Hematopoietic multipotent progenitor cell treated with erythropoietin and hydrocortisone succinate and interleukin-3 and kit ligand, for 15 days (in vitro differentiated cells): Measurements from ENCODE around the gene JARID2.

Source experiments
- DNase-seq: peaks from one replicate; pipeline ENCODE4 v3.0.0-alpha.2; 2015; ENCODE audit warnings: low spot score

The JARID2 gene

DNA sequence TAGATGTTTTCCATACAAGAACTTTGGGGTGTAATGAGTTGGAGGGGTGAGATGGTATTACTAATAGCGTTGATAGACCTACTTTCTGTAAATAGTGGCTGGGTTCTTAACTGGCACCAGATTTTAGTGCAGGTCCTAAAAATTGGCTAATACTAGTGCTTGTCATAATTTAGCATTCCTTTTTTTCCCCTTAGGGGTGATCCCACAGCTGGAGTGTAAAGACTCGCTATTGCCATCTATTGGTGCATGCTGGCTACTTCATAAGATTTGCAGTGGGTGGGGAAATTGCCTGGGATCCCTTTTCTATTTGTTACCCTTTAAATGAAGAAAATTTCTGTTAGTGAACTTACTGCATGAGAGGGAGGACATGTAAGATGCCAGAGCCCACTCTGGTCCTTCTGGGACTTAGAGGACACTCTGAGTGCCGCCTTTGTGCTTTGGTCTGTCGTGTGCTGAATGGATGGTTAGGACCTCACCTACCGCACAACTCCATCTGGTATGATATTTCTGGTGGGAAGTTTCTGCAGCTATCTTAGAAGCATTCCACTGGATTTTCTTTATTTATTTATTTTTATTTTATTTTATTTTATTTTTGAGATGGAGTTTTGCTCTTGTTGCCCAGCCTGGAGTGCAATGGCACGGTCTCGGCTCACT, 195.5 kb downstream of the JARID2 start:
- peak; percentile 76 for DNase-seq

DNA sequence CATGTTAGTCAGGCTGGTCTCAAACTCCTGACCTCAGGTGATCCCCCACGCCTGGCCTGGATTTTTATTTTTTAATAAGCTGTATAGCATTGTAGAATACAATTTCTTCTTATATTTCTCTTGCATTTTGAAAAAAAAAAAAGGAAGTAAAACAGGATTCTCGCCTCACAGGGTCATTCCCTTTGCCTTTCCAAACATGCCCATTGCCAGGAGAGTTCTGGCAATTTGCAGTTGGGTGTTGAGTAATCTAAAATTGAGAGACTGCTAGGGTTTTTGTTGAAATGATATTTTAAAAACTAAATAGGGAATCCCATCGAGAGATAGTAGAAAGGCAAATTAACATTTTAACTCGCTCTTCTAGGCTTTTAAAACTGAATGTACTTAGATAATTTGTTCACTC, 196.1 kb downstream of the JARID2 start:
- no peak for DNase-seq

DNA sequence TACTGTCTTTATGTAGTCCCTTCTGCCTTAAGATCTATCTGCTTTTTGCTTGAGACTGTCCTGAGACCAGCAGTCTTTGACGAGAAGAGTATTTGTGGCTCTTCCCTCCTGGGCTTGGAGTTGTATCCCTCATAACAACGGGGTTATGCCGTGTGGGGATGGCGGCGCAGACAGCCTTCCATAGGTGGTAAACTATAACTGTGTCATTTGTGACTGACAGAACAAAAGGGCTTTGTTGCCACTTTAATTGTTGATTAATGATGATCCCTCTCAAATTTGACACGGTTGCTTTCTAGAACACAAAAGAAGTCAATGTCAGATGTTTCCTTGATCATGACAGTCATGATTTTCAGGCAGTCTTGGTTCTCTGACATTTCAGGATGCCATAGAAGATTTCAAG, 196.6 kb downstream of the JARID2 start:
- no peak for DNase-seq

DNA sequence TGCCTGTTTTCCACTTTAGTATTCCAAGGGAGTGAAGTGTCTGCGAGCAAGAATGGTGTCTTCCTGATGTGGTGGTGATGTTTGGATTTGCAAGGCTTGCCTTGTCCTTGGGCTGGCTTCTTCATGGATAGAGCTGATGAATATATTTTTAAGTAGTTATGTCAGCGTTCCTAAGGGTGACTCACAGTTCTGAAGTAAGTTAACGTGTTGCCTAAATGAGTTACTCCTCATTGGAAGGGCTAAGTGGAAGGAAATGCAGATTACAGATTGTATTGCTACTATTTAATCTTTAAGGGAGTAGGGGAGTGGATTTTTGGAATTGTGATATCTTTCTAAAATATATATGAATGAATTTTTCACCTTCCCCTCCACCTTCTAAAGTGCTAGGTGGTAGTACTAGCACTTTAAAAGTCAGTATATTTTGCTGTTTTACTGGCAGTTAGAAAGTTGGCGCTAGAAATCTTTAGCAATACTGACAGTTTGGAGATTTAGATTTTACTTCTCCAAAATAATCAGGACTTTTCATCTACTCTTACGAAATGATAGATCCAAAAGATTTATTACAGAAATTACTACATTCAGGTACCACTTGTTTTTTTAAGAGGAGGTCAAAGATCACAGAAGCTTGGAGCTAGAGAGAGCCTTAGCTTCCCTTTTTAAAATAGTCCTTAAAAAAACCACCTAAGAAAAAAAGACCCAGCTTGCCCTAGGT, 197.4 kb downstream of the JARID2 start:
- DNase-seq: no peak

DNA sequence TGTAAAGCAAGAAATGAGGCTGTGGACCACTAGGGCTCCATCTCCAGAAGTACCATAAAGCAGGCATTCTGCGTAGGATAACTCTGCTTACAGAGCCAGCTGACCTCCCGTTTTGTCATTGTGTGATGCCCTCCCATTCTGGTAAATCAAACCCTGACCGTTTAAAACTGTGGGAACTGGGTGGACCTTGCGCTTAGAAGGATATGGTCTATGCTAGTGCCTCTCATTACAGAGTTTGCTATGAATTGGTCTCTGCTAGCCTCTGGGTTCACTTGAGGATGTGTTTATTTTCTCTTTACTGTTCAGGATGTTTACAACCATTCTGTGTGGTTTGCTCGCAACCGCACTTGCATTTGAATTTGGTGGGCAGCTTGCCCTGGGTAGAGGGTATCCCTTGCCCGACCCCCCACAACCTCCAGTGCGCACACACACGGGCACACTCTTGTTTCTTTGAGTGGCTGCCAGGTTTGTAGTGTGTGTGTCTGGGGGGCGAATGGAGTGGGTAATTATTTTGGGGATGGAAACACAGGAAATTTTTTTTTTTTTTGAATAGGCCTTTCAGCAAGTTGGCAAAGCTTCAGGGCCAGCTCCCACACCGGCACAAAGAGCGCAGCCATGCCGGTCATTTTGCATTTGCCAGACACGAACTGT, 198.3 kb downstream of the JARID2 start:
- no peak for DNase-seq

DNA sequence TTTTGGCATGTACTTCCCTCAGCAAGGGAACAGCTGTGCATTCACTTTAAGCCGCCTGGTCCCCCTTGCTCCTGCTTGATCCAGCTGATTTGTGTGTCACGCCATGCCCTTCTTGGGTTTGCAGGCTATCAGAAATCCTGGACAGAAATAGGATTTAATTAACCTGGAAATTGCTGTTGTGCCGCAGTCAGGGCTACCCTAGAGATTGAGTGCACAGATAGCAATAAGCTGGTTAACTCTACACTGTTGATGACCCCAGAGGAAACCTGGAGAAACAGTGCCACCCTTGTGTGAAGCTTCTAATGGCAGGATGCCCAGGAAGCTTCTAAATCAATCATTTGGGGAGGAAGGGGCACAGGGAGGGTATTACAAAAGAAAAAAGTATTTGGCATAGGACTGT, 199.0 kb downstream of the JARID2 start:
- DNase-seq: peak; percentile 38

DNA sequence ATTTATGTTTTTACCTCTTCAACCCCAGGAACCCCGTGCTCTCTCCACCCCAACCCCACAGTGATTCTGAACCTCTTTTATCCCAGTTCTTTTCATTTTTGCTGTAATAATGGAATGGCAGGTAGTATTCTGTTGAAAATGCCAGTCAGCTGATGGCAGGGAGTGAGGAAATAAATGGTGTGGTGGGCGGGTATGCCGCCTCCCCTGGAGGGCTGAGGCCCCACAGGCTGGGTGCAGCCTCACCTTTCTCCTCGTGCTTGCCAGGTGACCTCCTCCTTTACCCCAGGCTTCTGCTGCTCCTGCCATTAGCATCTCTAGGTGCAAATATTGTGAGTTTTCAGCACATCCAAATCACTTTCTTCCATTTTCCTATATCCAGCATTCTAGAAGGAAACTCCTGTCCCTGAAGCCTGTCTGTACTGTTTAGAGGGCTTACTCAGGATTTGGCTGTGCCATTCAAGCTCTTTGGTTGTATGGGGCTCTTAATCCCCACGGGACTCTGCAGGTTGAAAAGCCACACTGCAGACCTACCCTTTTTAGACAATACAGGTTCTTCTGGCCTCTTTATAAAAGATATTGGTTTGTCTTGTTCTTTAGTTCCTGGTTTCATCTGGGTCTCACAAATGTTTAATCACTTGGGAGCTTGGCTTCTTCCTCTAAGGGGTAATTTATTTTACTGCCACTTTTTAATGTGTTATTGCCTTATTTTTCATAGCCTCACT, 201.8 kb downstream of the JARID2 start:
- no peak for DNase-seq

DNA sequence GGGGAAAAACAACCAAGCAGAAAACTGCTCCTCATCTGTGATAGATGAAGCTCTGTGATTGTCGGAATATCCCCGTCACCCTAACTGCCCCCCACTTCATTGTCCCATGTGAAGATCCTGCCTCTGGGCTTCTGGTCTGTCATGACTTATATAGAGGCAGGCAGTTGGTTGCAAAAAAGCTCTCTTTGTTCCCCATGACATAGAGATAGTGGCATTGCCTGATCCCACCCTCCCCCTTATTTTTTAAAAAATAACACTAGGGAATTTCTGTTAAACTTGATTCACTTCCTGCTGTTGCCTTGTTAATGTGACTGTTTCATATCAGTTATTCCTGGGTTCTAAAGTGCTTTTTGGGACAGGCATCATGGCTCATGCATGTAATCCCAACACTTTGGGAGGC, 203.1 kb downstream of the JARID2 start:
- no peak for DNase-seq

DNA sequence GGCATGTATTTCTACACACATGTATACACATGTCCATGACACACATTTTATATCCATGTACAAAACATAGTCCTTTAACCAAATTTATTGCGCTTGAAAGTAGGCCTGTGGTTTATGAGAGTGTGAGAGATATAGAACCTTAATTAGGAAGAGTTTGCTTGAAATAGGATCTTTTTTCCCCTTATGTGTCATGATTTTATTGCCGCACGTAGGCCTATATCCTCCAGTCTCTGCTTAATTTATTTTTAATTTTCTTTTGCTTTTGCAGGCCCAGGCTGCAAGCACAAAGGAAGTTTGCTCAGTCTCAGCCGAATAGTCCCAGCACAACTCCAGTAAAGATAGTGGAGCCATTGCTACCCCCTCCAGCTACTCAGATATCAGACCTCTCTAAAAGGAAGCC, 205.9 kb downstream of the JARID2 start:
- no peak for DNase-seq

DNA sequence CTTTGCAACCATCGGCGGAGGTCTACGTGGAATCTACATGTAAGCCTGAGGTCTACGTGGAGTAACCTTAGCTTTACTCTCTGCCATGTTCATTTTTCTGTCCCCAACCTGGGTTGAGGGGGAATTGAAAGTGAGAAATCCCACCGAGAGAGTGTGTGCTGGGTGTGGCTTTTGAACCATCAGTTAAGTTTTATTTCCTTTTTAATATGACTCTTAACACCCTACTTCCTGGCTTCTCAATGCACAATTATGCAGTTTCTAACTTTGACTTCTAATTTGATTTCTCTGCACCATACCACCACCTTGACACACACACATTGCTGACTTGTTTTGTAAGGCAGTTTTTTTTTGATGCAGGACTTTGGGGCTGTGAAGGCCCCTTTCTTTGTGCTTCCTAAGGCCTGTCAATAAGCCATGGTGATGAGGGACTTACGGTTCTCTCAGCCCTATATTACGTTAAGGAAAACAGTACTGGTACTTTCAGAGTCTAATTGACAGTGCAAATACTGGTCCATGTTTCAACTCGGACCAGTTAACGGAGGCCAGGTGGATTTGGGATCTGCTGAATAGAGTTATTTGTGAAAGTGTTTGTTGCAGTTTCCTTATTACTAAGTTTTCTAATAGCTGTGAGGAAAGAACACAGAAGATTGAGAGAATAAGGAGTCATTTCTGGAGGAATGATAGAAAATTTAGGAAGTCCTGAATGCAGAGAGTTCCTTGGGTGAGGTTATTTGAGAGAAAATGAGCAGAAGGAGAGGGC, 206.5 kb downstream of the JARID2 start:
- no peak for DNase-seq

DNA sequence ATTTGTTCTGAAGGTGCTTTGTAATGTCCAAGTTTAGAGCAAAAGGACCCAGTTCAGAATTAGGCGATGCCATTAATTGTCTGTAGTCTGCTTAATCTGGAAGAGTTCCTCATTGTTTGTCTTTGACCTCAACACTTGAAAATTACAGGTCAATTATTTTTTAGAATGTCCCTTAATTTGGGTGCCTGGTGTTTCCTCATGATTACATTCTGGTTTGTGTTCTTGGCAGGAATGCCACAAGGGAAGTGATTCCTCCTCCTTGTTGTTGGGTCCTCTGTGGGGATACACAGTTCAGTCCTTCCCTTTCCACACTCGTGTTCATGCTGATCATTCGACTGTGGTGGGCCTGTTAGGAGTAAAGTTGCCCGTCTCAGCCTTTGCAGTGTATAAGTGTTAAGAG, 207.3 kb downstream of the JARID2 start:
- no peak for DNase-seq

DNA sequence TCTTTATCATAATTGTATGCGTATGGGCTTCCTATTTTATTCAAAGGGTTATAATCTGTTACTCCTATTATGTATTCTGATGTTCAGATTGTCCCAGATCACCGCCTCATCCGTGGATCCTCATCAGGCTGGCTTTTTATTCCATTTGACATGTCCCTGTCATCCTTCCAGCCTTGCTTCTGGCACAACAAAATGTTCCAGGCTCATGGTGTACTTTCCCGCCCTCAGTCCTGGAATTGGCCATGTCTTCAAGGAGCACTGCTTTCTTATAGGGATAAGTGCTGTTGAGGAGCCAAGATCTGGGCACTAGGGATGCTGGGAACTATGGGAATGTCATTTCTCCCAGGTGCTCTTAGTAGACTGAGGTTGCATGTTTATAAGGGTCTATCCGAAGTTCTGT, 207.8 kb downstream of the JARID2 start:
- DNase-seq: no peak

DNA sequence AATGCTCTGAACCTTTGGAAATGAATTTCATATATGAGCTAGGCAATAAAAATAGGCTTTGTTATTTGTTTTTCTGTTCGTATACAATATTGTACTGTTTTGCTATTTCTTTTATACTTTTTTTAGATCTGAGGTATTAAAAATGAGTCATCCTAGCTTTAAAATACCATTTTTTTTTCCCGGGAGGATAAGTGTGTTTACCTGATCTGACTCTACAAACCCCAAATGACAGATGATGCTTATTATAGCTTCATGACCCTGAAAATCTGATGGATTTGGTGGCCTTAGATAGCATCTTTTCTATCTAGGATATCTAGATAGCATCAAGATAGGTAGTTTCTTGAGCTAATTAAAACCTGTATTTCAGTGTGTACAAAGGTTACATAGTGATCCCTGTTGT, 210.6 kb downstream of the JARID2 start:
- no peak for DNase-seq

DNA sequence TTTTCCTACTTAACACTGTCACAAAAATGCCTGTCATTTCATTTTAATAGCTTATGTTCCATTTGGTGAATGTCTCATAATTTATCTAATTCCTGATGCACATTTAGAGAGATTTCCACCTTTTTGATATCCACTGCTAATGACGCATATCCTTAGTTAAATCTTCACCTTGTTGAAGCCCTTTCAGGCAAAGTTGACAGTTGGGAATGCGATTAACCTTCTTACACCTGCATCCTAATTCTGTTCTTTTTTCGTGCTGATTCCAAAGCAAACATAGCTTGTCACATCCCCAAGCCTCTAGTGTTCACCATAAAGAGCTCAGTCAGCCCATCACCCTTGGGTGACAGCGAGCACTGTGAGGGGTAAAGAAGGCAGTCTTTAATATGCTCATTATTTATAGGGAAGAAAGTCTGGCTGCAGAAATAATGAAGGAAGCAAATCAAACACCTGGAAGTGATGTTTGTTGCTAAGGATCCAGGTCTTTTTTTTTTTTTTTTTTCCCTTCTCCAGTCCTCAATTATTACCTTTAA, 211.3 kb downstream of the JARID2 start:
- no peak for DNase-seq

DNA sequence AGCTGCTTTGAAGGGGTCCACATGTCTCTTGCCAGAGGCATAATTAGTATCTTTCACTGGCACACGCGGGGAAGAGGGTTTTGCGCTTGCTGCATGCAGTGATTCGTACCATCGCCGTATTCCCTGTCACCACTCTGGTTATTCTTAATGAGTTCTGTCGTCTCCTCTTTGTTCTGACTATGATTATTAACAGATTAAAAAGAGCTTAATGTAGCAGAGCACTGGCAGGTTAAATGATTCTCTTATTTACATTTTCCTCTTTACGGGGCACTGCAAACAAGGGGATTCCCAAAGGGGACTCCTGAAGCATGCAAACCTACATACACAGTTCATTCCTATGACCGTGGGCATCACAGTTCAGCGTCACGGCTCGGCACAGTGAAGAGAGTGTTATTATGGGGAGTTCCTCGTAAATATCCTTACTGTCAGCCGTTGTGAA, 212.2 kb downstream of the JARID2 start:
- DNase-seq: no peak

DNA sequence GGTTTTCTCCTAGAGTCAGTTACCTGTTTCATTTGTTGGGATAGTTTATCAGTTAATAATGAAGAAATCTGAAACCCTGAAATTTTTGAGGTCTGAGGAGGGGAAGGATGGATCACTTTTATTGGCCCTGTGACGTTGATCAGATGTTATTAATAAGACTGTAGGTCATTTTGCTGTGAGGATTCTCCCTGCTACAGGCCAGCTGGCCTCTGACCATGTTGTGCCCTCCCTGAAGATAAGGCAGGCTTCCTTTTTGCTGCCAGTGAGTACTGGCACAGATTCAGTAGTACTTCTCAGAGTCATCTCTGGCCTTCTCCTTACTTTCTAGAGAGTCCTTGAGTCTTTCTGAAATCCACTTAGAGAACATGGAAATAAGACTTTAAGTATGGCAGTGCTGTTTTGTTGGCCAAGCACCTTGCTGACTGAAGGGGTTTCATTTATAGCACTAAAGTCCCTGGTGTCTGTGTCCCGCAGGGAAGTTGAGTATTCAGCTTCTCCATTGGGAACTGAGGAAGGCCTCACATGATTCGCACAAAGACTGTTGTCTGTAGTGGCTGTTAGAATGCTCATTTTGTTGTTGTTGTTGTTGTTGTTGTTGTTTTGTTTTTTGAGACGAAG, 214.3 kb downstream of the JARID2 start:
- DNase-seq: no peak

DNA sequence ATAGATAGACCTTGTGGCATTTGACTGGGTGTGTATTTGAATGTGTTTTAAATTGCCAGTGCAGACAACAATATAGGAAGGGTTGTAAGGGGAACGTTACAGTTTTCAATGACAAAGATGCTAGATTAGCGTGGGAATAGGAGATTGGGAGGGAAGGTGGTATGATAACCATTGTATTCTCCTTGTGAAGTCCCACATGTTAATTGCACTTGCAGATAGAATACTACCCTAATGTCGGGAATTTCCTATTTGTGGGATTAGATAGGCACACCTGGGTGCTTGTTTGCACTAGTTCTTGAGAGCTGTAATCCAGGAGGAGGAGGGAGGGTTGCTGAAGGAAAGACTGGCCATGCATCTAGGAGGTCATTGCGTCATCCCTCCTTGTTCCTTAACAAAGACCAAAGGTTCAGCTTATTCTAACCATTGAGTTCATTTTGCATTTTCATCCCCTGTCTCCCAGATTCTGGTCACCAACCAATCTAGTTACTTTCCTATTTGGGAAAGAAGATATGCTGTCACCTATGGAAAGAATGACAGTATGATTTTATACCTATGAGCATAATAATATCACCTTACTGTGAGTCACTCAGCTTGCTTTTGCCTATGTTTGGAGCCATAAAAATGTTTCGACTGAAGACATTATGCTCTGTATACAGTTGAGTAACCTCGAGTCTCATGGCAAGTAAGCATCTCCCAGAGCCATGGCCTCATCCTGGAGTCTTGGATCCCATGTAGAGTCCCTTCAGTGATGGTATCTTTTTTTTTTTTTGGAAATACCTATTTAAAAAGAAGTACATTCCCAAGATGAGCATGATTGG, 215.5 kb downstream of the JARID2 start:
- DNase-seq: no peak

DNA sequence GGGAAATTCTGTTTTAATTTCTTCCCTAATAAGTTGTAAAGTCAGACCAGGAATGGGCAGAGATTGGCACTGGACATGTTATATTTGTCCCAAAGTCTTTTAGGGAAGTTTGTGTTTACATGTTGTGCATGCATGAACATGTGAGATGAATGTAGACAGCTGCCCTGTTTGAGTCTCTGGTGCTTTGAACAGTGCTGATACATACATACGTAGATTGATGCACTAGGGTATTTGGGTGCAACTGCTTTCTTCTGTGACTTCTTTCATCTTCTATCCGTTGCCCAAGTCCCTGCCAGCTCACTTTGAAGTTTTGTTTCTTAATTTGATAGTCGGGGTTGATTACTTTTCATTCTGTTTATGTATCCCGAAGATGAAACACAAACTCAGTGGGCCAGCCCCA, 216.4 kb downstream of the JARID2 start:
- DNase-seq: no peak

DNA sequence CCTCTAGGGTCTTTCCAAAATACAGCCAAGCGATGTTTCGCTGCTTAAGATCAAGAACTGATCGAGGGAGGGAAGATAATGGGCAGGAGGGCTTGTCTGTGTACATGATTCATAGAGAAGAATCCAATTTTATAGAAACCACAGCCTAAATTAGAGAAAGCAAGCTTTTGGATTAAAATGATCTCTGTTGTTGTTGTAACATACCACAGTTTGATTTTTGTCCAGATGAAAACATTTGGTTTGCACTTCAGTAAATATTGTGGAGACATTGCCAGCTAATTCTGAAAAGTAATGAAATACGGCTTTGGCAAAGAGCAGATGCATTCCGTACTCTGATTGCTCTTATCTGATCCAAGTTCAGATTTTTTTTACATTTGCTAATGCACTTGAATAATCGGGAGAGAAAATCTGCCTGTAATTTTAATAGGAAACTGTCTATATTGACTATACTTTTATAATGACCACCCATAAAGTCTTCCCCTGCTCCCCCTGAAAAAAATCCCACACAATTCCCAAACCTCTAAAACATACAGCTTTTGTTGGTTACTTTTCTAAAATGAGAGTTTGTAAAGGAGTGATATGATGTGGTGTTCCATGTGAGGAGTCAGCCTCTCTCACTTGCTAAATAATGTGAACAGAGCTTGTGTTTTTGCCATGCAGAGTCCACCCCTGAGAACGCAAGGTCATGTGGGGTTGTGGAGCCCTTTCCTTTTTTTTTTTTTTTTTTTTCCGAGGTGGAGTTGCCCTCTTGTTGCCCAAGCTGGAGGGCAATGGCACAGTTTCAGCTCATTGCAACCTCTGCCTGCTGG, 217.1 kb downstream of the JARID2 start:
- DNase-seq: no peak
